ENCODE measurements around the gene PCDHB10. TPM values are rescaled to one million over a fixed set of nuclear protein-coding genes. Genes with fewer than 3 reads are reported as not detected.
"Not testable (repeated sequence)": the region's sequence is repeated elsewhere in the genome, so short reads cannot be mapped to it uniquely, and the experiment has no call there.

Gene PCDHB10
- total RNA-seq: 1 to 10 TPM; 2.7 to 5.2 (median 3.1) TPM
- 1 to 10 TPM; 2.9 to 3.4 TPM for polyA plus RNA-seq
- long read RNA-seq, donor 1, partial matches to known transcripts: 0 of 3 reads
- long read RNA-seq, donor 1, other reads (novel, unspliced or antisense): 0 of 3 reads
- long read RNA-seq, donor 2, partial matches to known transcripts: 0 of 3 reads
- long read RNA-seq, donor 2, other reads (novel, unspliced or antisense): 0 of 3 reads
- long read RNA-seq, donor 3, partial matches to known transcripts: 0 of 1 reads
- long read RNA-seq, donor 3, other reads (novel, unspliced or antisense): 0 of 1 reads

GRCh38 chr5:141192110-141192725 lies at the start of gene PCDHB10:
Gene PCDHB10, plus strand, starts transcription at chr5:141192353. Its CDS starts 200 bp downstream, at chr5:141192553.
- no peak for TF ChIP-seq POLR2A (IDR thresholded peaks at IDR 0.05)
- Histone ChIP-seq H3K4me3 (no peak within 1 kb of the TSS), H3K9me3 (peaks cover 0 to 10% of the 10 kb centered on the region in 2 donors), H3K36me3 (no peaks in the 10 kb centered on the region), H3K27ac (no peak within 1 kb of the TSS), H3K4me1 (ENCODE audit: insufficient read depth) (no peaks in the 10 kb centered on the region), H3K27me3 (no peaks in the 10 kb centered on the region)
- WGBS, 3 donors: 4 to 12% (median 7%) methylated on average over 10 of the region's 10 CpGs
- DNase-seq: no peak
- intact Hi-C loops (cut with DNase I): no loop called here

- Histone ChIP-seq H3K4me1 (ENCODE audit: insufficient read depth) (no peaks in the 10 kb centered on the region), H3K27ac (no peak within 1 kb of the TSS), H3K27me3 (no peaks in the 10 kb centered on the region), H3K36me3 (no peaks in the 10 kb centered on the region), H3K9me3 (peaks cover 2 to 25% of the 10 kb centered on the region in 2 donors), H3K4me3 (no peak within 1 kb of the TSS)
- TF ChIP-seq POLR2A (IDR thresholded peaks at IDR 0.05): no peak
- no peak for TF ChIP-seq CTCF (IDR thresholded peaks at IDR 0.05)
- no peak for TF ChIP-seq EP300 (IDR thresholded peaks at IDR 0.05)
- no peak for DNase-seq
- intact Hi-C loops (cut with DNase I): no loop called here
- 7 to 18% (median 14%) methylated on average over 18 of the region's 18 CpGs for WGBS, 3 donors
These were observed 42.3 kb upstream of the PCDHB10 start, which contains the start of gene PCDHB6 for GRCh38 chr5:141149812-141150211. Gene PCDHB6, plus strand, starts transcription at chr5:141150057. Its CDS starts 201 bp downstream, at chr5:141150258.

GRCh38 chr5:141150224-141150992 lies 41.7 kb upstream of the PCDHB10 start:
- intact Hi-C loops (cut with DNase I): no loop called here
- no peak for TF ChIP-seq POLR2A (IDR thresholded peaks at IDR 0.05)
- no peak overlapping the region for H3K4me3 ChIP-seq

GRCh38 chr5:141150993-141151325 lies 41.2 kb upstream of the PCDHB10 start:
- H3K36me3 ChIP-seq: no peaks in the 10 kb centered on the region
- DNase-seq: no peak
- H3K4me3 ChIP-seq: no peak overlapping the region
- no peak overlapping the region for H3K27ac ChIP-seq
- 29 to 40% (median 33%) methylated on average over 13 of the region's 13 CpGs for WGBS, 3 donors
- no peaks in the 10 kb centered on the region for H3K4me1 ChIP-seq (ENCODE audit: insufficient read depth)
- intact Hi-C loops (cut with DNase I): no loop called here
- H3K9me3 ChIP-seq: peaks cover 2 to 29% of the 10 kb centered on the region in 2 donors
- TF ChIP-seq POLR2A (IDR thresholded peaks at IDR 0.05) (no peak), CTCF (IDR thresholded peaks at IDR 0.05) (no peak), EP300 (IDR thresholded peaks at IDR 0.05) (no peak)
- no peaks in the 10 kb centered on the region for H3K27me3 ChIP-seq

More at GRCh38 chr5:141150224-141150992, 41.7 kb upstream of the PCDHB10 start:
- Histone ChIP-seq H3K4me1 (ENCODE audit: insufficient read depth) (no peaks in the 10 kb centered on the region), H3K9me3 (peaks cover 2 to 25% of the 10 kb centered on the region in 2 donors), H3K36me3 (no peaks in the 10 kb centered on the region), H3K27me3 (no peaks in the 10 kb centered on the region), H3K27ac (no peak overlapping the region)
- no peak for DNase-seq
- 35 to 50% (median 41%) methylated on average over 33 of the region's 33 CpGs for WGBS, 3 donors

- H3K36me3 ChIP-seq; DNase-seq; H3K4me1 ChIP-seq (ENCODE audit: insufficient read depth); H3K4me3 ChIP-seq; H3K27me3 ChIP-seq; H3K27ac ChIP-seq; intact Hi-C loops (cut with DNase I): not testable (repeated sequence)
- H3K9me3 ChIP-seq: peaks cover 2 to 36% of the 10 kb centered on the region in 2 donors
- WGBS, 3 donors: 29 to 36% (median 31%) methylated on average over 20 to 39 of the region's 41 CpGs
These were observed 40.5 kb upstream of the PCDHB10 start for GRCh38 chr5:141151632-141152031.

- intact Hi-C loops (cut with DNase I); H3K27me3 ChIP-seq; H3K4me3 ChIP-seq; DNase-seq; H3K27ac ChIP-seq; H3K36me3 ChIP-seq; H3K4me1 ChIP-seq (ENCODE audit: insufficient read depth): not testable (repeated sequence)
- WGBS, 3 donors: 18 to 36% (median 26%) methylated on average over 36 of the region's 36 CpGs
- H3K9me3 ChIP-seq: peaks cover 2 to 38% of the 10 kb centered on the region in 2 donors
These were observed 40.1 kb upstream of the PCDHB10 start for GRCh38 chr5:141152096-141152495.

All from ovary (tissue), 10 donors.